ENCODE measurements around the gene LYRM1. TPM values are rescaled to one million over a fixed set of nuclear protein-coding genes. Genes with fewer than 3 reads are reported as not detected.

Gene LYRM1
- total RNA-seq, 2 donors from 2014 or later, result 18.7 to 34.9 TPM

DNA sequence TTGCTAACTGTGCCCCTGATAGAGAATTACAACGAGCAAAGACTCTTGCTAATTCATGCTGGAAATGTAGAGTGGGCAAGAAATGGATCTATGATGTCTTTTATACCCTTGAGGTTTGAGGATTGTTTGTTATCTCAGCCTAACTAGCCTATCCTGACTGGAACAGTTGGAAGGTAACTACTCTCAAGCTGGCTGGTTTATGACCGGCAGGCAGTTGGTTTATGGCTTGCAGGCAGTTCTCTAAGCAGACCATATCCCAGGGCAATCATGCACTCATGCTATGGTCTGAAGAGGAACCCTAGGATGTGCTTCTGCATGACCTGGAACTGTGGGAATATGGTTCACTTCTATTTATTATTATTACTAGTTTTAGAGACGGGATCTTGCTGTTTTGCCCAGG, 49.1 kb downstream of the LYRM1 start:
- Histone ChIP-seq H3K4me1 (ENCODE audit: control insufficient read depth in 1 of 2, low read depth in 2 of 2) (peaks cover 0 to 9% of the 10 kb centered on the region in 2 donors), H3K27me3 (replicated peaks; ENCODE audit: insufficient read depth) (no peaks in the 10 kb centered on the region), H3K4me3 (no peak overlapping the region), H3K9me3 (no peaks in the 10 kb centered on the region), H3K36me3 (no peaks in the 10 kb centered on the region), H3K27ac (no peak overlapping the region)
- ATAC-seq (ENCODE audit: insufficient number of reproducible peaks, low FRiP score, low read depth) (no peak), DNase-seq (ENCODE audit: low spot score) (no peak)
- TF ChIP-seq, protein P1, sequence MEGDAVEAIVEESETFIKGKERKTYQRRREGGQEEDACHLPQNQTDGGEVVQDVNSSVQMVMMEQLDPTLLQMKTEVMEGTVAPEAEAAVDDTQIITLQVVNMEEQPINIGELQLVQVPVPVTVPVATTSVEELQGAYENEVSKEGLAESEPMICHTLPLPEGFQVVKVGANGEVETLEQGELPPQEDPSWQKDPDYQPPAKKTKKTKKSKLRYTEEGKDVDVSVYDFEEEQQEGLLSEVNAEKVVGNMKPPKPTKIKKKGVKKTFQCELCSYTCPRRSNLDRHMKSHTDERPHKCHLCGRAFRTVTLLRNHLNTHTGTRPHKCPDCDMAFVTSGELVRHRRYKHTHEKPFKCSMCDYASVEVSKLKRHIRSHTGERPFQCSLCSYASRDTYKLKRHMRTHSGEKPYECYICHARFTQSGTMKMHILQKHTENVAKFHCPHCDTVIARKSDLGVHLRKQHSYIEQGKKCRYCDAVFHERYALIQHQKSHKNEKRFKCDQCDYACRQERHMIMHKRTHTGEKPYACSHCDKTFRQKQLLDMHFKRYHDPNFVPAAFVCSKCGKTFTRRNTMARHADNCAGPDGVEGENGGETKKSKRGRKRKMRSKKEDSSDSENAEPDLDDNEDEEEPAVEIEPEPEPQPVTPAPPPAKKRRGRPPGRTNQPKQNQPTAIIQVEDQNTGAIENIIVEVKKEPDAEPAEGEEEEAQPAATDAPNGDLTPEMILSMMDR (IDR thresholded peaks at IDR 0.05), result no peak

DNA sequence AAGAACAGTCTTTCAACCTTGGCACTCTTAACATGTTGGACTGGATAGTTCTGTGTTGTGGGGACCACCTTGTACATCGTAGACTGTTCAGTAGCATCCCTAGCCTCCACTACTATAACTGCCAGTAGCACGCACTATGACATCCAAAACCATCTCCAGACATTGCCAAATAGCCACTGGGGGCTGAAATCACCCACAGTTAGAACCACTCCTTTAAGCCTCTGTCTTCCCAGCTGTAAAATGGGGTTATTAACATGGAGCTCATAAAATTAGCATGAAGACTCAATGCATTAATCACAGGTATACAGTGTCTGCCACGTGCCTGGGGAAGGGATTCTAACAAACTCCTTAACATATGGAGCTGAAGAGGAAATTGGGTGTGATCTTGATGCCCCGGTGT, 49.7 kb downstream of the LYRM1 start:
- DNase-seq (ENCODE audit: low spot score) (no peak), ATAC-seq (ENCODE audit: insufficient number of reproducible peaks, low FRiP score, low read depth) (no peak)
- TF ChIP-seq, protein P1 (IDR thresholded peaks at IDR 0.05), result no peak
- Histone ChIP-seq H3K4me3 (no peak overlapping the region), H3K27ac (no peak overlapping the region), H3K9me3 (no peaks in the 10 kb centered on the region), H3K27me3 (replicated peaks; ENCODE audit: insufficient read depth) (no peaks in the 10 kb centered on the region), H3K36me3 (no peaks in the 10 kb centered on the region), H3K4me1 (ENCODE audit: control insufficient read depth in 1 of 2, low read depth in 2 of 2) (peaks cover 0 to 9% of the 10 kb centered on the region in 2 donors)

DNA sequence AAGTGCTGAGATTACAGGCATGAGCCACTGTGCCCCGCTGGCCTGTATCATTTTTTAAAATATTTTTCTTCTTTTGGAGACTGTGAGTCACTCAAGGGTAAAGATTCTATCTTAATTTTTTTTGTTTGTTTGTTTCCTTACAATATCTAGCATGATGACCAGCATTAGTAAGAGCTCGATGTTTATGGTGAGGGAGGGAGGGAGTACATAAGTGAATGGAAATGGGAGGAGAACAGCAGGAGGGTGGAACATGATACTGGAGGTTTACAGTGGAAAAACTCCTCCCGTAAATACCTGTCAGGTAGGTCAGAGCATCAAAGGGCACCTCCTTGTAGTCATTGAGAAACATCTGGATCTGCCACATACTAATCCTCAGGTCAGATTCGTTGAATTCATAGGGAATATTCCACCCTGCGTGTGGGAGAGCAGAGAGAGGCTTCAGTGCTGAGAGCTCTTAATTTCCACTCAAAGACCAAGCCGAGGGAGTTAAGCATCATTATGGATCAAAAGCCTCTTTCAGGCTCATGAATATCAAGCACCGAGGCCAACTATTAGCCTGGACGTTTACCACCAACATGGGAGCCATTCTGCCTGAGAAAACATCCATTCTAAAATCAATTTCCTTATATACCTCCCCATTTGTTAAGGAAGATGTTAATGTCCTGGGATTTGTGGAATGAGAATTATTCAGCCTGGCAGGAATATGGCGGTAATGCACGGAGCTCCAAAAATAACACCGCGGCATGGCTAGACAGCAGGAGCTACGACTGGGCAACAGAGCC, 51.8 kb downstream of the LYRM1 start:
- DNase-seq (ENCODE audit: low spot score) (no peak), ATAC-seq (ENCODE audit: insufficient number of reproducible peaks, low FRiP score, low read depth) (no peak)
- Histone ChIP-seq H3K27ac (peak overlapping the region in 1 of 2 donors; percentile 23), H3K36me3 (no peaks in the 10 kb centered on the region), H3K27me3 (replicated peaks; ENCODE audit: insufficient read depth) (no peaks in the 10 kb centered on the region), H3K4me3 (peak overlapping the region; percentile 46), H3K9me3 (no peaks in the 10 kb centered on the region), H3K4me1 (ENCODE audit: control insufficient read depth in 1 of 2, low read depth in 2 of 2) (peaks cover 0 to 9% of the 10 kb centered on the region in 2 donors)
- TF ChIP-seq, protein P1 (IDR thresholded peaks at IDR 0.05), result no peak

DNA sequence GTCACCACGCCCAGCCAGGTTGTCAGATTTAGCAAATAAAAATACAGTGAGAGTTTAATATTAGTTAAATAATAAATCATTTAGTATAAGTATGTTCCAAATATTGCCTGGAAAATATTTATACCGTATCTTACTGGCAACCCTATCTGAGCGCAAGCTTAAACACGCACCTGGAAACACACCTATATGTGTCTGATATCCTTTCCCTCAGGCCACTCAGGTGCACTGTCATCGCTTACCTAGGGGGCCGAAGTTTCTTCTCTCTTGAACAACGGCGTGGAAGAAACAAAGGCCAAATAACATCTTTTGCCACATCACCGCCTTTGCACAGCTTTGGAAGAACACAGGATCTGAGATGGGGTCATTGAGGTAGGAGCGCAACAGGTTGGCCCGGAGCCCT, 54.0 kb downstream of the LYRM1 start:
- no peak for ATAC-seq (ENCODE audit: insufficient number of reproducible peaks, low FRiP score, low read depth)
- no peak for DNase-seq (ENCODE audit: low spot score)
- Histone ChIP-seq H3K4me1 (ENCODE audit: control insufficient read depth in 1 of 2, low read depth in 2 of 2) (peaks cover 0 to 9% of the 10 kb centered on the region in 2 donors), H3K27me3 (replicated peaks; ENCODE audit: insufficient read depth) (no peaks in the 10 kb centered on the region), H3K4me3 (no peak overlapping the region), H3K27ac (no peak overlapping the region), H3K36me3 (no peaks in the 10 kb centered on the region), H3K9me3 (no peaks in the 10 kb centered on the region)
- TF ChIP-seq, protein P1 (IDR thresholded peaks at IDR 0.05), result no peak

DNA sequence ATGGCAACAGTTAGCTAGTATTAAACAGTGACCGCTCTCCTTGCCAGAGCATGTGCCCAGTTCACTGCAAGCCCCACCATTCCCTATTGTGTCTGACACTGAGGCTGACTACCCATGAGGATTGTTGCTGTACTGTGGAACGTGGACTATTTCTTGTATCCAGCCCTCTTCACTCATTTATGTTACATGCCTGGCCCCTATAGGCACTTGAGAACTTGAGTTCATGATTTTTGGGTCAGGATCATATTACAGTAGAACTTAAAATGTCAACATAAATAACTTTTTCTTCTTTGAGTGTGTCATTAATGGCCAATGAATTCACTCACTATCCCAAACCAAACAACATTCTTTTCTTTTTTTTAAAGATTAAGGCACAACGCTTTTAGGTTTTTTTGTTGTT, 55.7 kb downstream of the LYRM1 start:
- Histone ChIP-seq H3K4me1 (ENCODE audit: control insufficient read depth in 1 of 2, low read depth in 2 of 2) (peaks cover 0 to 9% of the 10 kb centered on the region in 2 donors), H3K4me3 (no peak overlapping the region), H3K36me3 (no peaks in the 10 kb centered on the region), H3K27me3 (replicated peaks; ENCODE audit: insufficient read depth) (no peaks in the 10 kb centered on the region), H3K27ac (no peak overlapping the region), H3K9me3 (no peaks in the 10 kb centered on the region)
- ATAC-seq (ENCODE audit: insufficient number of reproducible peaks, low FRiP score, low read depth), result no peak
- DNase-seq (ENCODE audit: low spot score), result no peak
- TF ChIP-seq, protein P1 (IDR thresholded peaks at IDR 0.05), result no peak

Data from thoracic aorta (tissue), 2 donors.